ENCODE results near the gene TIGD6.

DNA sequence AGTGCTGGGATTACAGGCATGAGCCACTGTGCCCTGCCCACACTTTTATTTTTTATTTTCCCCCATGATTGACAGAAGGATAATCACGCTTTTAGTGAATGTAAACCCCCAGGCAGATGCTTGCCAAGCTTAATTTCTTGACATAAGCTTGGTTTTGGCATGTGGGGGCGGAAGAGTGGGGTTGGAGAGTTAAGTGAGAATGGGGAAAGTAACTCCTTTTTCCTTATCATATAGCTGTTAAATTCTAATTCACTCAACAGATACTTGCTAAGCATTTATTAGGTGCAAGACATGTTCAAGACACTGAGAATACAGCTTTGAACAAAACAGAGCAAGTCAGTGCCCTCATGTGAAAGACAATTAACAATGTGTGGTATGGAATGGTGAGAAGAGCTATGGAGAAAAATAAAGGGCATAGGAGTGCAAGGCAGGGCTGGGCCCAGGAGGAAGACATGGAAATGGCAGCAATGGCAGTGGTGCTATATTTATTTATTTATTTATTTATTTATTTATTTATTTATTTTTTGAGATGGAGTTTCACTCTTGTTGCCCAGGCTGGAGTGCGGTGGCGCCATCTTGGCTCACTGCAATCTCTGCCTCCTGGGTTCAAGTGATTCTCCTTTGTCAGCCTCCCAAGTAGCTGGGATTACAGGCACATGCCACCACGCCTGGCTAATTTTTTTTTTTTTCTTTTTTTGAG is 37.7 kb downstream of the TIGD6 start:
- TF ChIP-seq, protein P1, sequence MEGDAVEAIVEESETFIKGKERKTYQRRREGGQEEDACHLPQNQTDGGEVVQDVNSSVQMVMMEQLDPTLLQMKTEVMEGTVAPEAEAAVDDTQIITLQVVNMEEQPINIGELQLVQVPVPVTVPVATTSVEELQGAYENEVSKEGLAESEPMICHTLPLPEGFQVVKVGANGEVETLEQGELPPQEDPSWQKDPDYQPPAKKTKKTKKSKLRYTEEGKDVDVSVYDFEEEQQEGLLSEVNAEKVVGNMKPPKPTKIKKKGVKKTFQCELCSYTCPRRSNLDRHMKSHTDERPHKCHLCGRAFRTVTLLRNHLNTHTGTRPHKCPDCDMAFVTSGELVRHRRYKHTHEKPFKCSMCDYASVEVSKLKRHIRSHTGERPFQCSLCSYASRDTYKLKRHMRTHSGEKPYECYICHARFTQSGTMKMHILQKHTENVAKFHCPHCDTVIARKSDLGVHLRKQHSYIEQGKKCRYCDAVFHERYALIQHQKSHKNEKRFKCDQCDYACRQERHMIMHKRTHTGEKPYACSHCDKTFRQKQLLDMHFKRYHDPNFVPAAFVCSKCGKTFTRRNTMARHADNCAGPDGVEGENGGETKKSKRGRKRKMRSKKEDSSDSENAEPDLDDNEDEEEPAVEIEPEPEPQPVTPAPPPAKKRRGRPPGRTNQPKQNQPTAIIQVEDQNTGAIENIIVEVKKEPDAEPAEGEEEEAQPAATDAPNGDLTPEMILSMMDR (IDR thresholded peaks at IDR 0.05; ENCODE audit: insufficient read depth, low read depth, low read length) = no peak
- TF ChIP-seq EZH2 (IDR thresholded peaks at IDR 0.05; ENCODE audit: insufficient read depth, low read length) = no peak

All from astrocyte (in vitro differentiated cells and primary cell).